ENCODE measurements around the gene PTPRC. TPM values are rescaled to one million over a fixed set of nuclear protein-coding genes. Genes with fewer than 3 reads are reported as not detected.

The PTPRC gene
- total RNA-seq, 2 experiments from 2014 or later, result 458 to 564 TPM

DNA sequence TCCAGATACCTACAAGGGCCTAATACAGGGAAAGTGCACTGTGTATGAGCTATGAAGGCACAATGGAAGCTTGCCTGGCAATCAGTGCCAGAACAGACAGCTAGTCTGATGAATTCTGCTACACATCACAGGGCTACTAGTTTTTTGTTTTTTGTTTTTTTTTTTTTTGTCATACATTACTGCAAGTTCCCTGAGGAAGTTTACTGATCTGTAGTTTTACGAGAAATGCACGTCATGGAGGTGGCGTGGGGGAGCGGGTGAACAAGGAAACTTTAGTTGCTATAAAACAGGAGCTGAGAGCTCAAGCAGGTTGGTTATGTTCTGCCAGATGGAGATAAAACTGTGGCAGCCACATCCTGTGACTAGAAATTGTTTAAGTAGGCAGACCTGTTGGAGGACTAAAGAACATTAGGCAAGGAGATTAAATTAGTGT lies 17.7 kb downstream of the PTPRC start:
- POLR2A ChIA-PET, result interaction anchor here (0.7 to 2.7 kb wide), 11 partner anchors 10 to 489 kb away, joined by 3 to 16 read pairs (median 5); partner anchors contain the start of gene PTPRC
- DNase-seq (peak; percentile 87), ATAC-seq (peak; percentile 51)
- Mint-ChIP-seq H3K27me3 (no peaks in the 10 kb centered on the region), H3K4me1 (peaks cover 62% of the 10 kb centered on the region), H3K36me3 (ENCODE audit: low read depth) (peaks cover 59% of the 10 kb centered on the region), H3K9me3 (ENCODE audit: low read depth) (no peaks in the 10 kb centered on the region), H3K27ac (peak overlapping the region; percentile 97), H3K4me3 (peak overlapping the region; percentile 76)
- CTCF ChIA-PET, result interaction anchor here (0.5 to 2.9 kb wide), 7 partner anchors 10 to 66 kb away, joined by 3 to 17 read pairs (median 3); no protein-coding TSS in a partner anchor
- intact Hi-C loops (cut with DNase I, micrococcal nuclease), result loop anchor here (1.0 to 5.0 kb wide), 4 partner anchors 16 to 35 kb away; no protein-coding TSS in a partner anchor

DNA sequence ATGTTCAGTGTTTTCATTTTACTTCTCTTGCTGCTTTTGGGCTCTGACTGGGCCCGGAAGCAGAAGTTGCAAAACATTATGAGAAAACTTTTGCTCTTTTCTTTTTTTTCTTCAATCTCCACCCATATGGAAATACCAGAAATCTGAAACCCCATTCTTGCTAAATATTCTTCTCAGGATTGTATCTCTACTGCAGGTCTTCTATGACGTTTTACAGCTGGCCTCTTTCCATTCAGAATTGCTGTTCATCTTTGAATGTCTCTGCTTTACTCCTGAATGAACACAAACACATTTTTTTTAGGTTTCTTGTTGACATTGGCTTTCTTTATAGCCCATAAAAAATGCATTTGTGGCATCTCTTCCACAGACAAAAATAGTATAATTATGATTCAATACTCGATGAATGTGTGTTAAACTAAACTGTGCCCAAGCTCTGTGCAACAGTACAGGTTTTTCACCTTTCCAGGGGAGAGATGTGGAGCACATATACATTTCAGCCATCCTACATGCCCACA lies 18.8 kb downstream of the PTPRC start:
- Mint-ChIP-seq H3K9me3 (ENCODE audit: low read depth) (no peaks in the 10 kb centered on the region), H3K4me1 (peaks cover 64% of the 10 kb centered on the region), H3K4me3 (peak overlapping the region; percentile 76), H3K27ac (peak overlapping the region; percentile 94), H3K36me3 (ENCODE audit: low read depth) (peaks cover 55% of the 10 kb centered on the region), H3K27me3 (no peaks in the 10 kb centered on the region)
- ChIA-PET POLR2A (interaction anchor here (0.6 to 2.7 kb wide), 6 partner anchors 21 to 956 kb away, joined by 3 to 16 read pairs (median 6); no protein-coding TSS in a partner anchor), CTCF (interaction anchor here (0.7 to 2.9 kb wide), 5 partner anchors 12 to 60 kb away, joined by 3 to 17 read pairs (median 5); no protein-coding TSS in a partner anchor)
- peak; percentile 55 for DNase-seq
- intact Hi-C loops (cut with DNase I, micrococcal nuclease), result loop anchor here (1.0 to 5.0 kb wide), 4 partner anchors 12 to 35 kb away; no protein-coding TSS in a partner anchor
- peak; percentile 48 for ATAC-seq

DNA sequence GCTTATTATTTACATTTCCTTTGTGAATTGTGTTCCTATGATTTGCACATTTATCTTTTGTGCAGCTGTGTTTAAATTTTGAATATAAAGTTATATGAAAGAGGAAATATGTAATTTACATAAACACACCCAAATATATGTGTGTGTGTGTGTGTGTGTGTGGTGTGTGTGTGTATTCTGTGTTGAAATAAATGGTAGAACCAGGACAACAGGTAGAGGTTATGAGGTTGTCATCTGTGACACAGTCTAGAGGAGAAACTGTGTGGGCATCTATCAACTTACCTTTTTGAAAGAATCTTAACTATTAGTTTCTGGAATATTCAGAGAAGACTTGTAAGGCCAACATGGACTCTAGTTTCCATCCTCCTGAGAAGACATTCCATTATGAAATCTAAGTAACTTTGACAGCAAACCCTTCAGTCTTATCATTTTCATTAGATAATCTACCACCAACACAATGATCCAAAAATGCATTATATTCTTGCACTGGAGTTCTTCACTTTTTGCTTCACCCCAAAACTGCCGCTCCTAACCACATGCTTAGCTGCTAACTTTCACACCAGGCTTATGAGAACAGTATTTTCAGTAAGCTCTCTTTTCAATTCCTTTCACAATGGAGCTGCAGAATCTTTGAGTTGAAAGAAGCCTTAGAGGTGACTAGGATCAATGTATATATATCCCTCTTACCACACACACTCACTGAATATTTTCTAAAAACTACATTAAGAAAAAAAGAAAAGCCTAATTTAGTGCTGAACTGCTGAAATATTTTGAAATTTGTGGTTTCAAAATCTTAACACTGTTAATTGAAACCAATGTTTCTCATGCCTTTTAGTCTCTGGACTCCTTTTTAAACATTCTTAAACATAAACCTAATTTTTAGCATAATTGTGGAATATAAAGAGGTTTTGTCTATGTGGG lies 21.8 kb downstream of the PTPRC start:
- intact Hi-C loops (cut with DNase I, micrococcal nuclease), result loop anchor here in 1 of 2 experiments (1.0 kb wide), 1 partner anchor 19 kb away; no protein-coding TSS in a partner anchor
- H3K27me3 Mint-ChIP-seq, result no peaks in the 10 kb centered on the region
- POLR2A ChIA-PET, result interaction anchor here (0.7 to 1.0 kb wide), 3 partner anchors 11 to 142 kb away, joined by 4 to 6 read pairs (median 5); no protein-coding TSS in a partner anchor

DNA sequence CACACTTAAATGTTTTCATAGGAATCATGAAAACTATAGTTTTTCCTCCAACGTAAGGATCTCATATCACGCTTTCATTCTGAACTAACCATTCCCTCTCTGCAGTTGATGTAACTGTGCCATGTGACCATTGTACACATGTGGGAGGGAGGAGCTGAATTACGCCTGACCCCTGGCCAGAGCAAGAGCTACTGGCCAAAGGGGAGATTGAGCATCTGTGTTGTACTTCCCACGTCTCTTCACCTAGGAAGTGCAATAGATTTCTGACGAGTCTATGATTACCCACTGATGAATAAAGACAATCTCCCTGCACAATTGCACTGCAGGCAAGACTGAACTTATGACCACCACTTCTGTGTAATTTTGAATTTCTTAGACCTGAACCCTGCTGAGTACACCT lies 24.0 kb downstream of the PTPRC start:
- DNase-seq (no peak), ATAC-seq (peak; percentile 27)
- H3K27ac Mint-ChIP-seq, result peak overlapping the region; percentile 89
- no peaks in the 10 kb centered on the region for H3K9me3 Mint-ChIP-seq (ENCODE audit: low read depth)
- H3K36me3 Mint-ChIP-seq (ENCODE audit: low read depth), result peaks cover 65% of the 10 kb centered on the region
- intact Hi-C loops (cut with DNase I, micrococcal nuclease), result no loop called here
- ChIA-PET POLR2A (interaction anchor here (1.8 kb wide), 1 partner anchor 19 kb away, joined by 4 read pairs; no protein-coding TSS in a partner anchor), CTCF (interaction anchor here (0.6 to 2.9 kb wide), 9 partner anchors 12 to 109 kb away, joined by 3 to 9 read pairs (median 3); partner anchors contain the start of gene PTPRC)
- H3K4me3 Mint-ChIP-seq, result peak overlapping the region; percentile 68
- no peaks in the 10 kb centered on the region for H3K27me3 Mint-ChIP-seq
- H3K4me1 Mint-ChIP-seq, result peaks cover 77% of the 10 kb centered on the region

More for the DNA sequence above, 21.8 kb downstream of the PTPRC start:
- H3K4me1 Mint-ChIP-seq, result peaks cover 74% of the 10 kb centered on the region
- peak overlapping the region; percentile 46 for H3K4me3 Mint-ChIP-seq
- CTCF ChIA-PET, result interaction anchor here (1.1 to 2.9 kb wide), 2 partner anchors 21 to 40 kb away, joined by 4 to 9 read pairs; no protein-coding TSS in a partner anchor
- peak overlapping the region; percentile 79 for H3K27ac Mint-ChIP-seq
- DNase-seq (no peak), ATAC-seq (peak; percentile 13)
- no peaks in the 10 kb centered on the region for H3K9me3 Mint-ChIP-seq (ENCODE audit: low read depth)
- H3K36me3 Mint-ChIP-seq (ENCODE audit: low read depth), result peaks cover 63% of the 10 kb centered on the region

DNA sequence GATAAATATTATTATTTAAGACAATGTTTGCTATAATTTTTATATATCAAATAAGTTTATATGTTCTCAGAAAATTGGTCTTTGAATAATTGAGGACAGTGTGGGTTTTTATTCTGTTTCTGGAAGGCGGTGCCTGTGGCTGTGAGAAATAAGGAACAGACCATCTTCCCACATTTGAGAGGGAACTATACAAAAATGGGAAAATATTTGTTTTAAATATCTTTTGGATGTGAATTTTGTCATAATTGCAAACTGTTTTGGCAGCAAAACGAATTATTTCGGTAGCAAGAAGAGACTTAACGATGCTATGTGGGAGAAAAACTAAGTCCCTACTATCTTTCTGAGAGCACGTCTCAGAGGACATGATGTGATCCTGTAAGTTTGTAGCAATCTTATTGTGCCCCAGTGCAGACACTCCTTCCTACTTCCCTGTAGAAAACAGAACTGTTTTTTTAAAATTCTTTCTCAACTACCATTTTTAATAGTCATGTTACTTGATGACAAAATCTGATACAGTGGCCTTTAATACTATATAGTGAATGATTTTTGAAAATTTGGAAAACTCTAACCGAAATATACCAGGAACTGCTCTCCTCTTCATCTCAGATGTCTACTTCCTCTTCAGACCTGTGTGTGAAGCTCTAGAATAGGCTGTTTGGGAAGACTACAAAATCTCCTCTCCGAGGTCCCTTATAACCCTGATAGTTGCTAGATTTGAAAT lies 25.4 kb downstream of the PTPRC start:
- intact Hi-C loops (cut with DNase I, micrococcal nuclease), result no loop called here
- H3K27me3 Mint-ChIP-seq, result no peaks in the 10 kb centered on the region
- ChIA-PET POLR2A (interaction anchor here (1.3 kb wide), 1 partner anchor 19 kb away, joined by 4 read pairs; no protein-coding TSS in a partner anchor), CTCF (interaction anchor here (1.2 to 1.4 kb wide), 2 partner anchors 14 to 17 kb away, joined by 3 read pairs; no protein-coding TSS in a partner anchor)
- H3K4me1 Mint-ChIP-seq, result peaks cover 79% of the 10 kb centered on the region
- DNase-seq (no peak), ATAC-seq (peak; percentile 38)
- peak overlapping the region; percentile 75 for H3K4me3 Mint-ChIP-seq
- no peaks in the 10 kb centered on the region for H3K9me3 Mint-ChIP-seq (ENCODE audit: low read depth)
- H3K27ac Mint-ChIP-seq, result peak overlapping the region; percentile 96
- H3K36me3 Mint-ChIP-seq (ENCODE audit: low read depth), result peaks cover 65% of the 10 kb centered on the region

DNA sequence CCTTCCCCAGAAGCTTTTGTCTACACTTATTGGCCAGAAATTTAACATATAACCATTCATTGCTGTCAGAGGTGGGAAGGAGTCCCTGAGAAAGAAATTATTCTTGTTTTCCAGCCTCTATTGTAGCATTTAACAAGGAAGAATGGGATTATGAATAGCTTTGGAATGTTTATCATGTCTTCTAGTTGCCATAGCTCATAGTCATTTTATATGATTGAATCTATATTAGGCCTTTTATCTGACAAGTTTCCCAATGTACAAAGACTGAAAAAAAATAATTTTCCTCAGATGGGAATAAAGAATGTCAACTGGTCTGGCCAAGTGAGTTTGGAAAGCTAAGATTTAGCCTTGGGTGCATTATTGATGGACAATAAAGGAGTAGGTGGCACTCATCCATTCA lies 28.3 kb downstream of the PTPRC start:
- Mint-ChIP-seq H3K27ac (peak overlapping the region; percentile 77), H3K4me3 (no peak overlapping the region), H3K27me3 (no peaks in the 10 kb centered on the region), H3K4me1 (peaks cover 88% of the 10 kb centered on the region), H3K36me3 (ENCODE audit: low read depth) (peaks cover 68% of the 10 kb centered on the region), H3K9me3 (ENCODE audit: low read depth) (no peaks in the 10 kb centered on the region)
- DNase-seq (no peak), ATAC-seq (no peak)
- intact Hi-C loops (cut with DNase I, micrococcal nuclease), result no loop called here
- ChIA-PET POLR2A (interaction anchor here (0.9 to 1.4 kb wide), 3 partner anchors 8 to 15 kb away, joined by 3 to 6 read pairs (median 5); no protein-coding TSS in a partner anchor), CTCF (interaction anchor here (0.9 to 7.2 kb wide), 5 partner anchors 11 to 24 kb away, joined by 3 to 58 read pairs (median 7); no protein-coding TSS in a partner anchor)

DNA sequence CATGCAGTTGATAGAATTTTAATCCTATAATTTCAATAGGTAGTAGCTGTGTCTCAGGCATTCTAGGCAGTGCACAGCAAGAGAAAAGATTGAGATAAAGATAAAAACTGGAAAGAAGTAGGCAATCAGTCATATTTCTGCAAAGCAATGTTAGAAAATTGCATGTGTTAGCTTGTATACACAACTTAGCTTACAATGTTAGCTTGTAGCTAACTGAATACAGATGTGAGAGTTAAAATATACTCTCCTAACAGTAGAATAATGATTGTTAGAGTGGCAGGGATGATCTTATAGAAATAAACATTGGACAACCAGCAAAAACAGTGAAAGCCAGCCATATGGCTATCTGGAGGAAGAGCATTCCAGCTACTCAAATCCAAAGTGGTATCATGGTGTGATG lies 29.0 kb downstream of the PTPRC start:
- H3K27me3 Mint-ChIP-seq, result no peaks in the 10 kb centered on the region
- H3K36me3 Mint-ChIP-seq (ENCODE audit: low read depth), result peaks cover 69% of the 10 kb centered on the region
- H3K4me3 Mint-ChIP-seq, result no peak overlapping the region
- peak overlapping the region; percentile 77 for H3K27ac Mint-ChIP-seq
- no peaks in the 10 kb centered on the region for H3K9me3 Mint-ChIP-seq (ENCODE audit: low read depth)
- intact Hi-C loops (cut with DNase I, micrococcal nuclease), result no loop called here
- H3K4me1 Mint-ChIP-seq, result peaks cover 88% of the 10 kb centered on the region
- ChIA-PET POLR2A (interaction anchor here (0.6 to 1.4 kb wide), 4 partner anchors 9 to 574 kb away, joined by 3 to 6 read pairs (median 6); no protein-coding TSS in a partner anchor), CTCF (interaction anchor here (0.7 to 7.2 kb wide), 7 partner anchors 12 to 379 kb away, joined by 3 to 58 read pairs (median 6); no protein-coding TSS in a partner anchor)
- no peak for DNase-seq
- no peak for ATAC-seq

DNA sequence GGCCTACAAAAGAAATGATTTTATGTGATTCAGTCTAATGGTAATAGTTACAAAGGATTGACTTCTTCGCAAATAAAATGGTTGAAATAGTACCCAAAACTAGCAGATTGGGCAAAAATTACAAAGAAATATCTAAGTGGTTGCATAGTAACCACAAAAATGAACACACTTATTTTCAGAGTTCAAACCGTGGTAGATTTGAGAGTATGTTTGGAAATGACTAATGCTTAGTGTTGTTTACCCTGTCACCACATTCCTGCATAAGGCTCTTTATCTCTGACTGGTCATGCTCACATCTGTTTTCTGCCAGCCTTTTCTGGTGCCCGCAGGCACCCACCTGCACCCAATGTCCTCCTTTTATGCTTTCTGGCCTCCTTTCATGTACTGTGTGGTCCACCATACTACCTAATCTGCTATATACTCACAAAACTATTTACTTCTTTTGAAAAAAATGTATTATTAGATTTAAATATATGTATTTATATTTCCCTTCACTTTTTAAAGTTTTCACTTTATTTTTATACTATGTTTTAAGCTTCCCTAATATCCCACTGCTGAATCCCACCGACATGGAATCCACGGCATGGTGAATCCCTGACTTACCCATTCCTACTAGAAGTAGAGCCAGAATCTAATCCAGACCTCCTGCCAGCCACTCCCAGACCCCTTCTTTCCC lies 30.3 kb downstream of the PTPRC start:
- ATAC-seq (peak; percentile 85), DNase-seq (peak; percentile 57)
- H3K9me3 Mint-ChIP-seq (ENCODE audit: low read depth), result no peaks in the 10 kb centered on the region
- CTCF ChIA-PET, result interaction anchor here (0.6 to 7.2 kb wide), 5 partner anchors 11 to 47 kb away, joined by 3 to 58 read pairs (median 5); partner anchors contain the start of gene PTPRC
- H3K36me3 Mint-ChIP-seq (ENCODE audit: low read depth), result peaks cover 69% of the 10 kb centered on the region
- H3K4me3 Mint-ChIP-seq, result peak overlapping the region; percentile 34
- intact Hi-C loops (cut with DNase I, micrococcal nuclease), result loop anchor here (1.0 kb wide), 4 partner anchors 8 to 146 kb away; no protein-coding TSS in a partner anchor
- POLR2A ChIA-PET, result interaction anchor here (0.6 to 1.3 kb wide), 5 partner anchors 10 to 405 kb away, joined by 3 to 5 read pairs (median 3); no protein-coding TSS in a partner anchor
- H3K27ac Mint-ChIP-seq, result peak overlapping the region; percentile 77
- H3K27me3 Mint-ChIP-seq, result no peaks in the 10 kb centered on the region
- H3K4me1 Mint-ChIP-seq, result peaks cover 90% of the 10 kb centered on the region

DNA sequence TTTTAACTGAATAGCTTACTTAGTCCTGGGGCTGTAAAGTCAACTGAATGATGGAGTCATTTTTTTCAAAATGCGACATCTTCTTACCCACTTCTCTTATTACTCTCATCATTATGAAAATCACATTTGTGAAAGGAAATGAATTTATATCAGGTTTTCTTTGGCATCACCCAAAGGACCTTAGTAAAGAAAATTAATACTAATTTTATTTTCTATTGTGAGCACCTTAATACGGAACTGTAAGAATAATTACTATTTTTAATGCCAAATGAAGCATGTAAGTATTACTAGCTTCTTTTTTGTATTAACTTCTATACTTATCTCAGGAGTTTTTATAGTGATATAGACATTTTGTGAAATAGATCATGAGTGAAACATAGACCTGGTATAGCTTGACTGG lies 30.9 kb downstream of the PTPRC start:
- H3K27me3 Mint-ChIP-seq, result no peaks in the 10 kb centered on the region
- ChIA-PET POLR2A (interaction anchor here (0.6 to 1.3 kb wide), 5 partner anchors 9 to 405 kb away, joined by 3 to 5 read pairs (median 3); no protein-coding TSS in a partner anchor), CTCF (interaction anchor here (0.6 to 7.2 kb wide), 4 partner anchors 10 to 48 kb away, joined by 3 to 58 read pairs (median 6); no protein-coding TSS in a partner anchor)
- peaks cover 67% of the 10 kb centered on the region for H3K36me3 Mint-ChIP-seq (ENCODE audit: low read depth)
- intact Hi-C loops (cut with DNase I, micrococcal nuclease), result loop anchor here (1.0 kb wide), 4 partner anchors 8 to 146 kb away; no protein-coding TSS in a partner anchor
- H3K4me3 Mint-ChIP-seq, result peak overlapping the region; percentile 34
- peak overlapping the region; percentile 77 for H3K27ac Mint-ChIP-seq
- no peak for DNase-seq
- peaks cover 88% of the 10 kb centered on the region for H3K4me1 Mint-ChIP-seq
- H3K9me3 Mint-ChIP-seq (ENCODE audit: low read depth), result no peaks in the 10 kb centered on the region
- no peak for ATAC-seq
